WTC11 (cell line): ENCODE results near the gene C1QTNF6. TPM values are rescaled to one million over a fixed set of nuclear protein-coding genes. Genes with fewer than 3 reads are reported as not detected.

Source experiments
- ATAC-seq: fragments of 200-7000 bp; cut with Tn5 transposase; 2 replicates; pipeline ENCODE4 v1.10.0; 2021; ENCODE audit warnings: mild to moderate bottlenecking, moderate library complexity
- CTCF ChIA-PET: fragments of 300-600 bp; sonication (Branson Sonifier 250); formaldehyde crosslinking; loops from one replicate; lab custom pipeline; 2021; ENCODE audit warnings: antibody characterized with exemption; lab: Charles Lee
- POLR2A ChIA-PET: fragments of 350-600 bp; sonication (Branson Sonifier 250); formaldehyde crosslinking; loops from one replicate; lab custom pipeline; 2021; ENCODE audit warnings: antibody characterized with exemption; lab: Charles Lee
- DNase-seq: peaks from one replicate; pipeline ENCODE4 v3.0.0; 2021; ENCODE audit warnings: low spot score
- H3K27ac Mint-ChIP-seq: 2 replicates; pipeline ENCODE4 v1.8.0; 2021; ENCODE audit warnings: mixed read lengths
- H3K27me3 Mint-ChIP-seq: 2 replicates; pipeline ENCODE4 v1.8.0; 2021; ENCODE audit warnings: low read depth, mild to moderate bottlenecking, moderate library complexity, mixed read lengths
- H3K36me3 Mint-ChIP-seq: 2 replicates; pipeline ENCODE4 v1.8.0; 2021; ENCODE audit warnings: mixed read lengths
- H3K4me1 Mint-ChIP-seq: 2 replicates; pipeline ENCODE4 v1.8.0; 2022; ENCODE audit warnings: mixed read lengths
- H3K4me3 Mint-ChIP-seq: 2 replicates; pipeline ENCODE4 v1.8.0; 2021; ENCODE audit warnings: mild to moderate bottlenecking, moderate library complexity, mixed read lengths
- H3K9me3 Mint-ChIP-seq: 2 replicates; pipeline ENCODE4 v1.8.0; 2021; ENCODE audit warnings: mixed read lengths
- GRHL2 ChIP-seq: fragments of 250-450 bp; sonication (Bioruptor Pico); IDR thresholded peaks from 2 replicates; pipeline ENCODE4 v1.8.0; 2022; ENCODE audit warnings: mild to moderate bottlenecking, moderate library complexity; ENCODE audit not compliant: insufficient replicate concordance, severe bottlenecking
- ZNF232 ChIP-seq: sonication (generic); formaldehyde crosslinking; IDR thresholded peaks from 2 replicates; pipeline ENCODE4 v1.8.0; 2022; ENCODE audit warnings: mild to moderate bottlenecking, missing genetic modification reagents
- ZNF396 ChIP-seq: fragments of 250-450 bp; sonication (Bioruptor Pico); IDR thresholded peaks from 2 replicates; pipeline ENCODE4 v1.8.0; 2021; ENCODE audit warnings: mild to moderate bottlenecking, moderate library complexity, borderline replicate concordance
- ZNF416 ChIP-seq: fragments of 250-450 bp; sonication (Bioruptor Pico); IDR thresholded peaks from 2 replicates; pipeline ENCODE4 v1.9.0; 2021; ENCODE audit warnings: mild to moderate bottlenecking, inconsistent platforms
- total RNA-seq: library from RNA; stranded (reverse); gene quantifications from 3 replicates; pipeline ENCODE4 v1.2.3, GENCODE V29; 2021
- TF ChIP-seq, protein P1 (sequence below): sonication (generic); formaldehyde crosslinking; IDR thresholded peaks from 2 replicates; pipeline ENCODE4 v1.8.0; 2023; ENCODE audit warnings: mild to moderate bottlenecking, missing genetic modification reagents
- TF ChIP-seq, protein P2 (sequence below): sonication (generic); formaldehyde crosslinking; IDR thresholded peaks from 2 replicates; pipeline ENCODE4 v1.8.0; 2022; ENCODE audit warnings: mild to moderate bottlenecking, missing genetic modification reagents
- TF ChIP-seq, protein P3 (sequence below): sonication (generic); formaldehyde crosslinking; IDR thresholded peaks from 2 replicates; pipeline ENCODE4 v1.8.1; 2023; ENCODE audit warnings: mild to moderate bottlenecking, missing genetic modification reagents, borderline replicate concordance
- TF ChIP-seq, protein P4 (sequence below): sonication (generic); formaldehyde crosslinking; IDR thresholded peaks from 2 replicates; pipeline ENCODE4 v1.8.1; 2022; ENCODE audit warnings: mild to moderate bottlenecking, moderate library complexity, missing genetic modification reagents
- TF ChIP-seq, protein P5 (sequence below): sonication (generic); formaldehyde crosslinking; IDR thresholded peaks from 2 replicates; pipeline ENCODE4 v1.8.1; 2023; ENCODE audit warnings: mild to moderate bottlenecking, moderate library complexity, missing genetic modification reagents
- TF ChIP-seq, protein P6 (sequence below): fragments of 250-450 bp; sonication (Bioruptor Pico); IDR thresholded peaks from 2 replicates; pipeline ENCODE4 v1.9.0; 2021; ENCODE audit warnings: mild to moderate bottlenecking, borderline replicate concordance
- TF ChIP-seq, protein P7 (sequence below): sonication (generic); formaldehyde crosslinking; IDR thresholded peaks from 2 replicates; pipeline ENCODE4 v1.8.0; 2023; ENCODE audit warnings: missing genetic modification reagents, mild to moderate bottlenecking, borderline replicate concordance
- TF ChIP-seq, protein P8 (sequence below): fragments of 250-450 bp; sonication (Bioruptor Pico); IDR thresholded peaks from 2 replicates; pipeline ENCODE4 v1.8.0; 2021; ENCODE audit warnings: mild to moderate bottlenecking

C1QTNF6 gene
- total RNA-seq, 1 experiment from 2014 or later = 5.9 TPM

DNA sequence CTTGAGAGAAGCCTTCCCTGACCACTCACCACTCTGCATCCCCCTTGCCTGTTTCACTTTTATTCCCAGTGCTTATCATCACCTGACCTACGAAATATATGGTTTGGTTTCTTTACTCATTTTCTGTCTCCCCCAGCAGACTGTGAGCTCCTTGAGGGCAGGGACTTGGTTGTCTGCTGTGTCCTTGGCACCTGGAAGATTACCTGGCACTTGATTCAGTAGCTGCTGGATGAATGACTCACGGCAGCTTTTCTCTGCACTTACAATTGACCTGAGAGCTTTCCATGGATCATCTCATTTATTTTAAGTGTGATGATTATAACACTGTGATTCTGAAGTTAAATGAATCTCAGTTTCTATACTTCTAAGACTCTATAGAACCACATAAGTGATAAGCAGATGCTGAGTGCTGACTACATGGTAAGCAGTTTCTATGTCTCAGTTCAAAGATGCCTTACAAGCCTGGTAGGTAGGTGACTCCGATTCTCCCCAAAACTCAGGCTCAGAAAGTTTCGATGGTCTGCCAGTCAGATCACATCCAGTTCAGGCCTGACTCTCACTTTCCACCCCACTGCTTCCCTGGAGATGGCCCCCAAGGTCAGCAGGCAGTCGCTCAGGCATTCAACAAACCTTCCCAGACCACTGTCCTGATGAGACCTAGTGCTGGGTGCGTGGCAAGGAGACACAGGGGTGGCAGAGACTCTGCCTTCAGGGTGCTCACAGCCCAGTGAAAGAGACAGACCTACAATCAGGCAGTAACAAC, 50.0 kb downstream of the C1QTNF6 start:
- ChIA-PET POLR2A (no interaction called here), CTCF (interaction anchor here (2.1 kb wide), 1 partner anchor 11 kb away, joined by 14 read pairs; no protein-coding TSS in a partner anchor)
- Mint-ChIP-seq H3K4me3 (no peak overlapping the region), H3K27me3 (no peaks in the 10 kb centered on the region), H3K27ac (no peak overlapping the region; the same call in 1 of the 2 replicates), H3K4me1 (no peaks in the 10 kb centered on the region), H3K36me3 (no peaks in the 10 kb centered on the region), H3K9me3 (no peaks in the 10 kb centered on the region)
- DNase-seq (no peak), ATAC-seq (no peak)
- TF ChIP-seq, protein P1, sequence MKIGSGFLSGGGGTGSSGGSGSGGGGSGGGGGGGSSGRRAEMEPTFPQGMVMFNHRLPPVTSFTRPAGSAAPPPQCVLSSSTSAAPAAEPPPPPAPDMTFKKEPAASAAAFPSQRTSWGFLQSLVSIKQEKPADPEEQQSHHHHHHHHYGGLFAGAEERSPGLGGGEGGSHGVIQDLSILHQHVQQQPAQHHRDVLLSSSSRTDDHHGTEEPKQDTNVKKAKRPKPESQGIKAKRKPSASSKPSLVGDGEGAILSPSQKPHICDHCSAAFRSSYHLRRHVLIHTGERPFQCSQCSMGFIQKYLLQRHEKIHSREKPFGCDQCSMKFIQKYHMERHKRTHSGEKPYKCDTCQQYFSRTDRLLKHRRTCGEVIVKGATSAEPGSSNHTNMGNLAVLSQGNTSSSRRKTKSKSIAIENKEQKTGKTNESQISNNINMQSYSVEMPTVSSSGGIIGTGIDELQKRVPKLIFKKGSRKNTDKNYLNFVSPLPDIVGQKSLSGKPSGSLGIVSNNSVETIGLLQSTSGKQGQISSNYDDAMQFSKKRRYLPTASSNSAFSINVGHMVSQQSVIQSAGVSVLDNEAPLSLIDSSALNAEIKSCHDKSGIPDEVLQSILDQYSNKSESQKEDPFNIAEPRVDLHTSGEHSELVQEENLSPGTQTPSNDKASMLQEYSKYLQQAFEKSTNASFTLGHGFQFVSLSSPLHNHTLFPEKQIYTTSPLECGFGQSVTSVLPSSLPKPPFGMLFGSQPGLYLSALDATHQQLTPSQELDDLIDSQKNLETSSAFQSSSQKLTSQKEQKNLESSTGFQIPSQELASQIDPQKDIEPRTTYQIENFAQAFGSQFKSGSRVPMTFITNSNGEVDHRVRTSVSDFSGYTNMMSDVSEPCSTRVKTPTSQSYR (CRISPR knock-in tag) = no peak
- TF ChIP-seq, protein P2, sequence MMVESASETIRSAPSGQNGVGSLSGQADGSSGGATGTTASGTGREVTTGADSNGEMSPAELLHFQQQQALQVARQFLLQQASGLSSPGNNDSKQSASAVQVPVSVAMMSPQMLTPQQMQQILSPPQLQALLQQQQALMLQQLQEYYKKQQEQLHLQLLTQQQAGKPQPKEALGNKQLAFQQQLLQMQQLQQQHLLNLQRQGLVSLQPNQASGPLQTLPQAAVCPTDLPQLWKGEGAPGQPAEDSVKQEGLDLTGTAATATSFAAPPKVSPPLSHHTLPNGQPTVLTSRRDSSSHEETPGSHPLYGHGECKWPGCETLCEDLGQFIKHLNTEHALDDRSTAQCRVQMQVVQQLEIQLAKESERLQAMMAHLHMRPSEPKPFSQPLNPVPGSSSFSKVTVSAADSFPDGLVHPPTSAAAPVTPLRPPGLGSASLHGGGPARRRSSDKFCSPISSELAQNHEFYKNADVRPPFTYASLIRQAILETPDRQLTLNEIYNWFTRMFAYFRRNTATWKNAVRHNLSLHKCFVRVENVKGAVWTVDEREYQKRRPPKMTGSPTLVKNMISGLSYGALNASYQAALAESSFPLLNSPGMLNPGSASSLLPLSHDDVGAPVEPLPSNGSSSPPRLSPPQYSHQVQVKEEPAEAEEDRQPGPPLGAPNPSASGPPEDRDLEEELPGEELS = no peak
- TF ChIP-seq, protein P3, sequence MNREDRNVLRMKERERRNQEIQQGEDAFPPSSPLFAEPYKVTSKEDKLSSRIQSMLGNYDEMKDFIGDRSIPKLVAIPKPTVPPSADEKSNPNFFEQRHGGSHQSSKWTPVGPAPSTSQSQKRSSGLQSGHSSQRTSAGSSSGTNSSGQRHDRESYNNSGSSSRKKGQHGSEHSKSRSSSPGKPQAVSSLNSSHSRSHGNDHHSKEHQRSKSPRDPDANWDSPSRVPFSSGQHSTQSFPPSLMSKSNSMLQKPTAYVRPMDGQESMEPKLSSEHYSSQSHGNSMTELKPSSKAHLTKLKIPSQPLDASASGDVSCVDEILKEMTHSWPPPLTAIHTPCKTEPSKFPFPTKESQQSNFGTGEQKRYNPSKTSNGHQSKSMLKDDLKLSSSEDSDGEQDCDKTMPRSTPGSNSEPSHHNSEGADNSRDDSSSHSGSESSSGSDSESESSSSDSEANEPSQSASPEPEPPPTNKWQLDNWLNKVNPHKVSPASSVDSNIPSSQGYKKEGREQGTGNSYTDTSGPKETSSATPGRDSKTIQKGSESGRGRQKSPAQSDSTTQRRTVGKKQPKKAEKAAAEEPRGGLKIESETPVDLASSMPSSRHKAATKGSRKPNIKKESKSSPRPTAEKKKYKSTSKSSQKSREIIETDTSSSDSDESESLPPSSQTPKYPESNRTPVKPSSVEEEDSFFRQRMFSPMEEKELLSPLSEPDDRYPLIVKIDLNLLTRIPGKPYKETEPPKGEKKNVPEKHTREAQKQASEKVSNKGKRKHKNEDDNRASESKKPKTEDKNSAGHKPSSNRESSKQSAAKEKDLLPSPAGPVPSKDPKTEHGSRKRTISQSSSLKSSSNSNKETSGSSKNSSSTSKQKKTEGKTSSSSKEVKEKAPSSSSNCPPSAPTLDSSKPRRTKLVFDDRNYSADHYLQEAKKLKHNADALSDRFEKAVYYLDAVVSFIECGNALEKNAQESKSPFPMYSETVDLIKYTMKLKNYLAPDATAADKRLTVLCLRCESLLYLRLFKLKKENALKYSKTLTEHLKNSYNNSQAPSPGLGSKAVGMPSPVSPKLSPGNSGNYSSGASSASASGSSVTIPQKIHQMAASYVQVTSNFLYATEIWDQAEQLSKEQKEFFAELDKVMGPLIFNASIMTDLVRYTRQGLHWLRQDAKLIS (CRISPR knock-in tag) = no peak
- TF ChIP-seq, protein P4, sequence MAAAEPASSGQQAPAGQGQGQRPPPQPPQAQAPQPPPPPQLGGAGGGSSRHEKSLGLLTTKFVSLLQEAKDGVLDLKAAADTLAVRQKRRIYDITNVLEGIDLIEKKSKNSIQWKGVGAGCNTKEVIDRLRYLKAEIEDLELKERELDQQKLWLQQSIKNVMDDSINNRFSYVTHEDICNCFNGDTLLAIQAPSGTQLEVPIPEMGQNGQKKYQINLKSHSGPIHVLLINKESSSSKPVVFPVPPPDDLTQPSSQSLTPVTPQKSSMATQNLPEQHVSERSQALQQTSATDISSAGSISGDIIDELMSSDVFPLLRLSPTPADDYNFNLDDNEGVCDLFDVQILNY = no peak
- TF ChIP-seq, protein P5, sequence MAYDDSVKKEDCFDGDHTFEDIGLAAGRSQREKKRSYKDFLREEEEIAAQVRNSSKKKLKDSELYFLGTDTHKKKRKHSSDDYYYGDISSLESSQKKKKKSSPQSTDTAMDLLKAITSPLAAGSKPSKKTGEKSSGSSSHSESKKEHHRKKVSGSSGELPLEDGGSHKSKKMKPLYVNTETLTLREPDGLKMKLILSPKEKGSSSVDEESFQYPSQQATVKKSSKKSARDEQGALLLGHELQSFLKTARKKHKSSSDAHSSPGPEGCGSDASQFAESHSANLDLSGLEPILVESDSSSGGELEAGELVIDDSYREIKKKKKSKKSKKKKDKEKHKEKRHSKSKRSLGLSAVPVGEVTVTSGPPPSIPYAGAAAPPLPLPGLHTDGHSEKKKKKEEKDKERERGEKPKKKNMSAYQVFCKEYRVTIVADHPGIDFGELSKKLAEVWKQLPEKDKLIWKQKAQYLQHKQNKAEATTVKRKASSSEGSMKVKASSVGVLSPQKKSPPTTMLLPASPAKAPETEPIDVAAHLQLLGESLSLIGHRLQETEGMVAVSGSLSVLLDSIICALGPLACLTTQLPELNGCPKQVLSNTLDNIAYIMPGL (CRISPR knock-in tag) = no peak
- TF ChIP-seq GRHL2 (CRISPR knock-in tag) = no peak
- no peak for TF ChIP-seq ZNF396
- no peak for TF ChIP-seq ZNF232 (CRISPR knock-in tag)
- TF ChIP-seq ZNF416 (CRISPR knock-in tag) = no peak
- TF ChIP-seq, protein P6, sequence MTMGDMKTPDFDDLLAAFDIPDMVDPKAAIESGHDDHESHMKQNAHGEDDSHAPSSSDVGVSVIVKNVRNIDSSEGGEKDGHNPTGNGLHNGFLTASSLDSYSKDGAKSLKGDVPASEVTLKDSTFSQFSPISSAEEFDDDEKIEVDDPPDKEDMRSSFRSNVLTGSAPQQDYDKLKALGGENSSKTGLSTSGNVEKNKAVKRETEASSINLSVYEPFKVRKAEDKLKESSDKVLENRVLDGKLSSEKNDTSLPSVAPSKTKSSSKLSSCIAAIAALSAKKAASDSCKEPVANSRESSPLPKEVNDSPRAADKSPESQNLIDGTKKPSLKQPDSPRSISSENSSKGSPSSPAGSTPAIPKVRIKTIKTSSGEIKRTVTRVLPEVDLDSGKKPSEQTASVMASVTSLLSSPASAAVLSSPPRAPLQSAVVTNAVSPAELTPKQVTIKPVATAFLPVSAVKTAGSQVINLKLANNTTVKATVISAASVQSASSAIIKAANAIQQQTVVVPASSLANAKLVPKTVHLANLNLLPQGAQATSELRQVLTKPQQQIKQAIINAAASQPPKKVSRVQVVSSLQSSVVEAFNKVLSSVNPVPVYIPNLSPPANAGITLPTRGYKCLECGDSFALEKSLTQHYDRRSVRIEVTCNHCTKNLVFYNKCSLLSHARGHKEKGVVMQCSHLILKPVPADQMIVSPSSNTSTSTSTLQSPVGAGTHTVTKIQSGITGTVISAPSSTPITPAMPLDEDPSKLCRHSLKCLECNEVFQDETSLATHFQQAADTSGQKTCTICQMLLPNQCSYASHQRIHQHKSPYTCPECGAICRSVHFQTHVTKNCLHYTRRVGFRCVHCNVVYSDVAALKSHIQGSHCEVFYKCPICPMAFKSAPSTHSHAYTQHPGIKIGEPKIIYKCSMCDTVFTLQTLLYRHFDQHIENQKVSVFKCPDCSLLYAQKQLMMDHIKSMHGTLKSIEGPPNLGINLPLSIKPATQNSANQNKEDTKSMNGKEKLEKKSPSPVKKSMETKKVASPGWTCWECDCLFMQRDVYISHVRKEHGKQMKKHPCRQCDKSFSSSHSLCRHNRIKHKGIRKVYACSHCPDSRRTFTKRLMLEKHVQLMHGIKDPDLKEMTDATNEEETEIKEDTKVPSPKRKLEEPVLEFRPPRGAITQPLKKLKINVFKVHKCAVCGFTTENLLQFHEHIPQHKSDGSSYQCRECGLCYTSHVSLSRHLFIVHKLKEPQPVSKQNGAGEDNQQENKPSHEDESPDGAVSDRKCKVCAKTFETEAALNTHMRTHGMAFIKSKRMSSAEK (CRISPR knock-in tag) = no peak
- TF ChIP-seq, protein P7, sequence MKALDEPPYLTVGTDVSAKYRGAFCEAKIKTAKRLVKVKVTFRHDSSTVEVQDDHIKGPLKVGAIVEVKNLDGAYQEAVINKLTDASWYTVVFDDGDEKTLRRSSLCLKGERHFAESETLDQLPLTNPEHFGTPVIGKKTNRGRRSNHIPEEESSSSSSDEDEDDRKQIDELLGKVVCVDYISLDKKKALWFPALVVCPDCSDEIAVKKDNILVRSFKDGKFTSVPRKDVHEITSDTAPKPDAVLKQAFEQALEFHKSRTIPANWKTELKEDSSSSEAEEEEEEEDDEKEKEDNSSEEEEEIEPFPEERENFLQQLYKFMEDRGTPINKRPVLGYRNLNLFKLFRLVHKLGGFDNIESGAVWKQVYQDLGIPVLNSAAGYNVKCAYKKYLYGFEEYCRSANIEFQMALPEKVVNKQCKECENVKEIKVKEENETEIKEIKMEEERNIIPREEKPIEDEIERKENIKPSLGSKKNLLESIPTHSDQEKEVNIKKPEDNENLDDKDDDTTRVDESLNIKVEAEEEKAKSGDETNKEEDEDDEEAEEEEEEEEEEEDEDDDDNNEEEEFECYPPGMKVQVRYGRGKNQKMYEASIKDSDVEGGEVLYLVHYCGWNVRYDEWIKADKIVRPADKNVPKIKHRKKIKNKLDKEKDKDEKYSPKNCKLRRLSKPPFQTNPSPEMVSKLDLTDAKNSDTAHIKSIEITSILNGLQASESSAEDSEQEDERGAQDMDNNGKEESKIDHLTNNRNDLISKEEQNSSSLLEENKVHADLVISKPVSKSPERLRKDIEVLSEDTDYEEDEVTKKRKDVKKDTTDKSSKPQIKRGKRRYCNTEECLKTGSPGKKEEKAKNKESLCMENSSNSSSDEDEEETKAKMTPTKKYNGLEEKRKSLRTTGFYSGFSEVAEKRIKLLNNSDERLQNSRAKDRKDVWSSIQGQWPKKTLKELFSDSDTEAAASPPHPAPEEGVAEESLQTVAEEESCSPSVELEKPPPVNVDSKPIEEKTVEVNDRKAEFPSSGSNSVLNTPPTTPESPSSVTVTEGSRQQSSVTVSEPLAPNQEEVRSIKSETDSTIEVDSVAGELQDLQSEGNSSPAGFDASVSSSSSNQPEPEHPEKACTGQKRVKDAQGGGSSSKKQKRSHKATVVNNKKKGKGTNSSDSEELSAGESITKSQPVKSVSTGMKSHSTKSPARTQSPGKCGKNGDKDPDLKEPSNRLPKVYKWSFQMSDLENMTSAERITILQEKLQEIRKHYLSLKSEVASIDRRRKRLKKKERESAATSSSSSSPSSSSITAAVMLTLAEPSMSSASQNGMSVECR (CRISPR knock-in tag) = no peak
- TF ChIP-seq, protein P8, sequence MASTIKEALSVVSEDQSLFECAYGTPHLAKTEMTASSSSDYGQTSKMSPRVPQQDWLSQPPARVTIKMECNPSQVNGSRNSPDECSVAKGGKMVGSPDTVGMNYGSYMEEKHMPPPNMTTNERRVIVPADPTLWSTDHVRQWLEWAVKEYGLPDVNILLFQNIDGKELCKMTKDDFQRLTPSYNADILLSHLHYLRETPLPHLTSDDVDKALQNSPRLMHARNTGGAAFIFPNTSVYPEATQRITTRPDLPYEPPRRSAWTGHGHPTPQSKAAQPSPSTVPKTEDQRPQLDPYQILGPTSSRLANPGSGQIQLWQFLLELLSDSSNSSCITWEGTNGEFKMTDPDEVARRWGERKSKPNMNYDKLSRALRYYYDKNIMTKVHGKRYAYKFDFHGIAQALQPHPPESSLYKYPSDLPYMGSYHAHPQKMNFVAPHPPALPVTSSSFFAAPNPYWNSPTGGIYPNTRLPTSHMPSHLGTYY = no peak
